HG03575 (cell line): ENCODE data around the gene ATF1.
"Not testable (repeated sequence)": the region's sequence is repeated elsewhere in the genome, so short reads cannot be mapped to it uniquely, and the experiment has no call there.

Source experiments
- ATAC-seq: cut with Tn5 transposase; IDR thresholded peaks from one replicate; pipeline ENCODE4 v1.9.1; 2021; ENCODE audit not compliant: unreplicated experiment, insufficient number of reproducible peaks, low FRiP score; ENCODE audit errors: extremely low read depth

ATF1 gene

DNA sequence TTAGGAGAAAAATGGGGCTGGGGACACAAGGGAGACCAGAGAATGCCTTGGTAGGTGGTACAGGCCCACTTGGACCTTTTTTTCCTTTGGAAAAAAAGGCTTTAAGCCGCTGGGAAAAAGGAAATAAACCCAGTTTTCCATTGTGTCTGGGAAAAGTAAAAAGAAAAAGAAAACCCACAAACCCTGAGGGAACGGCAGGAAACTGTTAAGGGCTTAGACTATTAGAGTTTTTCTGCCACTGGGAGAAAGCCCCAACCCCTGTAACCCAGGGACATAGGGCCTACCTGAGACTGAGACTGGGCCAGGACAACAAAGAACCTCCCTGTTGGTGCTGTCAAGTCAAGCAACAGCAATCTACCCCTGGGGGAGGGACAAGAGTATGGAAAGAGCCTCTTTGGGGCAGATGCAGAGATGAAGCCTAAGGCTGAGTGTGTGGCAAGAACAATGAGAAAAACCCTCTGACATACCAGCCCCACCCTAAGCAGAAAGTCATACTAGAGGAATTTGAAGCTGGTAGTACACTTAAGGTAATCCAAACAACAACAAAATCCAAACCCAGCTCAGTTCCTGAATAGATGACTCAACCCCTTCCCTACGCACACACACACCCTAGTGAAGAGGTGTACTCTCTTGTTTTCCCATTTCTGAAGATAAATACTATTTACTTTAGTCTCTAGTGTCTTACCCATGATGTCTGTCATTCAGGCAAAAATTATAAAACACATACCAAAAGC lies 22.8 kb downstream of the ATF1 start:
- ATAC-seq, result no peak

DNA sequence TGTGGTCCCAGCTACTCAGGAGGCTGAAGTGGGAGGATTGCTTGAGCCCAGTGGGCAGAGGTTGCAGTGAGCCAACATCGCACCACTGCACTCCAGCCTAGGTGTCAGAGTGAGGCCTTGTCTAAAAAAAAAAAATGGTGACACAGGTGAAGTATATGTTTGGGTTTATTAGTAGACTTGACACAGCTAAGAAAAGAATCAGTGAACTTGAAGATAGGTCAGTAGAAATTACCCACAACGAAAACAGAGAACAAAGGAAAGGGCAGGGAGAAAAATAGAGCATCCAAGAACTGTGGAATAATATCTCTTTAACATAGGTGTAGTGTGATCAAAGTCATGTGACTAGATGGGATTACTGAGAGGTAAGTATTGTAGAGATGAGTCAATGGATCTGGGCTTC lies 23.7 kb downstream of the ATF1 start:
- ATAC-seq, result no peak

DNA sequence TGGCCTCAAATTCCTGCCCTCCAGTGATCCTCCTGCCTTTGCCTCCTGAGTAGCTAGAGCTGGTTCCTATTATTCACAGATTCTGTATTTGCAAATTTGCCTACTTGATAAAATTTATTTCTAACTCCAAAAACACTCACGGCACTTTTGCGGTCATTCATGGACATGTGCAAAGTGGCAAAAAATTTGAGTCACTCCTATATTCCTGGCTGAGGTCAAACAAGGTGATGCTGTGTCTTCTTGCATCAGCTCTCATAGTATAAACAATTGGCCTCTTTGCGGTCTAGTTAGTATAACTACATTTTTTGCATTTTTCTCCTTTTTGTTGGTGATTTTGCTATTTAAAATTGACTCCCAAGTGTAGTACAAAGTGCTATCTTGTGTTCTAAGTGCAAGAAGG lies 24.7 kb downstream of the ATF1 start:
- no peak for ATAC-seq

DNA sequence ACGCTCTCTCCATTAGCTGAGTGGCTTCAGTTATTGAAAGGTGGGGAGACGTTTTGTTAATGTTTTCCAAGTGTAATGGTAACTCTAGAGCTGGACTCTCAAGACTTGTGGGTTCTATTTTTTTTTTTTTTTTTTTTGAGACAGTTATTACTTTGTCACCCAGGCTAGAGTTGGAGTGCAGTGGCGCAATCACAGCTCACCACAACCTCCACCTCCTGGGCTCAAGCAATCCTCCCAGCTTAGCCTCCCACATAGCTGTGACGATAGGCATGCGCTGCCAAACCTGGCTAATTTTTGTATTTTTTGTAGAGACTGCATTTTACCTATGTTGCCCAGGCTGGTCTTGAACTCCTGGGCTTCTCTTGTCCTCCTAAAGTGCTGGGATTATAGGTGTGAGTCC lies 26.2 kb downstream of the ATF1 start:
- no peak for ATAC-seq

DNA sequence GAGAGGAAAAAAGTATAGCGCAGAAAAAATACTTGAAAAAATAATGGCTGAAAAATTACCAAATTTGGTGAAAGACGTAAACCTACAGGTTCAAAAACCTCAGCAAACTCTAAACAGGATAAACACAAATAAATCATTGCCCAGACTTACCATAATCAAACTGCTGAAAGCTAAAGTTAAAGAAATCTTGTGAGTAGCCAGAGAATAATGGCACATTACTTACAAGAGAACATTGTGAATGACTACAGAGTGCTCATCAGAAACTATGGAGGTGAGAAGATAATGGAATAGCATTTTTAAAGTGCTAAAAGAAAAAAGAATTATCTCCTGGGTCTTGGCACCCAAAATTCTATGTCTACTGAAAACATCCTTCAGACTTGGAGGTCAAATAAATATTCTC lies 36.0 kb downstream of the ATF1 start:
- ATAC-seq, result no peak

DNA sequence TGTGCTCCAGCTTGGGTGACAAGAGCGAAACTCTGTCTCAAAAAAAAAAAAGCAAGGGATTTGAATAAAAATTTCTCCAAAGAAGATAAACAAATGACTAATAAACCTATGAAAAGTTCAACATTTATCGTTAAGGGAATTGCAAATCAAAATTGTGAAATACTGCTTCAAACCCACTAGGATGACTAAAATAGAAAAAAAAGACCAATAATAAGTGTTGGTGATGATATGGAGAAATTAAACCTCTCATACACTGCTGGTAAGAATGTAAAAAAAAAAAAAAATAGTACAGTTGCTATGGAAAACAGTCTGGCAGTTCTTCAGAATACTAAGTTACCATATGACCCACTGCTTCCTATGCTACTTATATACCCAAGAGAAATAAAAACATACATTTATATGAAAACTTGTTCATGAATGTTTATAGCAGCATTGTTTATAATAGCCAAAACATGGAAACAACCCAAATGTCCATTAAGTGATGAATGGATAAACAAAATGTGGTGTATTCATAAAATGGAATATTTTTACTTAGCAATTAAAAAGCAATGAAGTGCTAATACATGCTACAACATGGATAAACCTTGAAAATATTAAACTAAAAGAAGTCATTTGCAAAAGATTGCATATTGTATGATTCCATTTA lies 39.5 kb downstream of the ATF1 start:
- ATAC-seq, result no peak

DNA sequence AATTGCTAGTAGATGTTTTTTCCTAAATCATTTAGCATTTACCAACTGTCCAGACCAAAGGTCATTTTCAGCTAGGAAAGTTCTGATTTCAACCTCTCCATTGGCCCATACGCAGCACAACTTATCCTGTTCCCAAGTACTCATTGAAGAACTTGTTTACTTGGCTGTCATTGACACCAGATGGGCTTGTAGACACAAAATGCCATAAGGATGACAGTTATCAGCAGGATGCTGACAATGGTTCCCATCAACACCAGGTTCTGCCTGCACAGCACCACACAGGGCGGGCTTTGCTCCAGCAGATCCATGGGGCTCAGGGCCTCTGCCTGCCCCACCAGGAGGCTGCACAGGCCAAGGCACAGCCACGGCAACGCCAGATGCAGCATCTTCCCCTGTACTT lies 42.3 kb downstream of the ATF1 start:
- ATAC-seq, result no peak

DNA sequence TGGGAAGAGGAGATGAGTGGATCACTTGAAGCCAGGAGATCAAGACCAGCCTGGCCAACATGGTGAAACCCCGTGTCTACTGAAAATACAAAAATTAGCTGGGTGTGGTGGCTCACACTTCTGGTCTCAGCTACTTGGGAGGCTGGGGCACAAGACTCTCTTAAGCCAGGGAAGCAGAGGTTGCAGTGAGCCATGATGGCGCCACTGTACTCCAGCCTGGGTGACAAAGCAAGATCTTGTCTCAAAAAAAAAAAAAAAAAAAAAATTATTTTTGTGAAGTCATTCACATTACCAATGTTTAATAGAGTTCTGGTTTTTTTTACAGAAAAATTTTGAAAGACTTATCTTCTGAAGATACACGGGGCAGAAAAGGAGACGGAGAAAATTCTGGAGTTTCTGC lies 45.2 kb downstream of the ATF1 start:
- ATAC-seq, result not testable (repeated sequence)

DNA sequence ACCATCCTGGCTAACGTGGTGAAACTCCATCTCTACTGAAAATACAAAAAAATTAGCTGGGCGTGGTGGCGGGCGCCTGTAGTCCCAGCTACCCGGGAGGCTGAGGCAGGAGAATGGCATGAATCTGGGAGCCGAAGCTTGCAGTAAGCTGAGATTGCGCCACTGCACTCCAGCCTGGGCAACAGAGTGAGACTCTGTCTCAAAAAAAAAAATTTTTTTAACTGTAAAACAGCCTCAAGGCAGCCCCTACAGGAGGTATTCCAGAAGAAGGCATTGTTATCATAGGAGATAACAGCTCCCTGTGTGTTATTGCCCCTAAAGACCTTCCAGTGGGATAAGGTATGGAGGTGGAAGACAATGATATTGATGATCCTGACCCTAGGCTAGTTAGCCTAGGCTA lies 51.0 kb downstream of the ATF1 start:
- ATAC-seq, result not testable (repeated sequence)

DNA sequence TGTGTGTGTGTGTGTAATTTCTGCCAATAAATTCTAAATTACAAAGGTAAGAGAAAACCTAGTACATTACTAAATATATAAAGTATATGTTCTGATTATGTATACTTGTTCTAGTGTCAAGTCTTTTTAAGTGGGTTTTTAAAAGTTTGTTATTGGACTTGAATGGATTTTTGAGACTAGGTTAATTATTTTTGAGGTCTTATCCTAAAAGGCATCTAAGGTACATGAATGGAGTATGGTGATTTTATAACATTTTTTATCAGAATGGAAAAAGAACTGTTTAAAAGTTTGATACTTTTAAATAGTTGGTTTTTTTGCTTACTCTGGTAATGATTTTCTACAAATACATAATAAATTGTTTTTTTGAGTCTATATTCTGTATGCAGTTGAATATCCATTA lies 56.3 kb downstream of the ATF1 start:
- no peak for ATAC-seq

DNA sequence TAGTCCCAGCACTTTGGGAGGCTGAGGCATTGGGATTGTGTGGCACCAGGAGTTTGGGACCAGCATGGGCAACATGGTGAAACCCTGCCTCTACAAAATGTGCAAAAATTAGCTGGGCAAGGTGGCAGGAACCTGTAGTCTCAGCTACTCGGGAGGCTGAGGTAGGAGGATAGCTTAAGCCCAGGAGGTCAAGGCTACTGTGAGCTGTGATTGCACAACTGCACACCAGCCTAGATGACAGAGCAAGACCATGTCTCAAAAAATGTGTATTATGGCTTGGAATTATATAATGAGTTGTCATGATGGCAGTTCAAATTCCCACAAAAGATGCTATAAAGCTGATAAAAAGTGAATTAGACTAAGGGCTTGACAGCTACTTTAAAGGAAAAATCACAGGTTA lies 58.2 kb downstream of the ATF1 start:
- ATAC-seq, result no peak

DNA sequence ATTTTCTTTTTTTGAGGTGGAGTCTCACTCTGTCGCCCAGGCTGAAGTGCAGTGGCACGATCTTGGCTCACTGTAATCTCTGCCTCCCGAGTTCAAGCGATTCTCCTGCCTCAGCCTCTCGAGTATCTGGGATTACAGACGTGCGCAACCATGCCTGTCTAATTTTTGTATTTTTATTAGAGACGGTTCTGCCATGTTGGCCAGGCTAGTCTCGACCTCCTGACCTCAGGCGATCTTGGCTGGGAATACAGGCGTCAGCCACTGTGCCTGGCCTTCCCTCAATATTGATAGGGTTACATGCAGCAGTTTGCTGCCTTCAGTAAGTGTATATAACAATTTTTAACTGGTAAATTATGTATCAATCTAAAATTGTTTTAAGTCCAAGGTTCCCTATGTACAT lies 59.8 kb downstream of the ATF1 start:
- ATAC-seq, result not testable (repeated sequence)

DNA sequence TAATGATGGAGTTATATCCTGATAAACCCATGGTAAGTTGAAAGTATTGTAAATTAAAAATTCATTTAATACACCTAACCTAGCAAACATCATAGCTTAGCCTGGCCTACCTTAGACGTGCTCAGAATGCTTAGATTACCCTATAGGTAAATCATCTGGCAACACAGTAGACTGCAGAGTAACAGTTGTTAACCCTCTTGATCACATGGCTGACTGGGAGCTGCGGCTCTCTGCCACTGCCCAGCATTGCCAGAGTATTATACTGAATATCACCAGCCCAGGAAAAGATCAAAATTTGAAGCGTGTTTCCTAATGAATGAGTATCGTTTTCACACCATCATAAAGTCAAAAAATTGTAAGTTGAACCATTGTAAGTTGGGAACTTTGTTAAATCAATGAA lies 61.0 kb downstream of the ATF1 start:
- ATAC-seq, result no peak

DNA sequence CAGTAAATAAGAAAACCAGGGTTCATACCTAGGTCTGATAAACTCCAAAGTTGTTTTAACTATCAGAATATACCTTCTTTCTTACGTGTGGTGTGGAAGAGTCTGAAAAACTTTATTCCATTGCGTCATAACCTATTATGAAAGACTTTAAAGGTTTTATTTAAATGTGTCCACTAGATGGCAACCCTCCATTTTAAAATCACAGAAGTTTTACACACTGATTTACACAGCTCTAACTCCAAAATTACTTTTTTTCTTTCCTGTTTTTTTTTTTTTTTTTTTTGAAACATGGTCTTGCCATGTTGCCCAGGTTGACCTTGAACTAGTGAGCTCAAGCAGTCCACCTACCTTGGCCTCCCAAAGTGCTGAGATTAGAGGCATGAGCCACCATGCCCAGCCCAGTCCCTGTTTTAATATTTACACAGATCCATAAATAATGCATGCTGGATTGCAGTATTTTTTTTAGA lies 61.5 kb downstream of the ATF1 start:
- ATAC-seq, result no peak

DNA sequence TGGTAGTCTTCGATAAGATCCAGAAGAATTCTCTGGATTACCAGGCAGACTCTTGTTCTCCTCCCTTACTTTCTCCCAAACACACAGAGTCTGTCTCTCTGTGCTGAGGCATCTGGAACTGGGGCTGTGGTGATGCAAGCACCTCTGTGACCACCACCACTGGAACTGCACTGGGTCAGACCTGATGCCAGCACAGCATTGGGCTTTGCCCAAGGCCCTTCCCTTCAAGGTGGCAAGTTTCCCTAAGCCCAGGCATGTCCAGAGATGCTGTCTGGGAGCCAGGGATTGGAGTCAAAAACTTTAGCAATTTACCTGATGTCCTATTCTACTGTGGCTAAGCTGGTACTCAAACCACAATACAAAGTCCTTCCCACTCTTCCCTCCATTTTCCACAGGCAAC lies 64.2 kb downstream of the ATF1 start:
- ATAC-seq, result no peak

DNA sequence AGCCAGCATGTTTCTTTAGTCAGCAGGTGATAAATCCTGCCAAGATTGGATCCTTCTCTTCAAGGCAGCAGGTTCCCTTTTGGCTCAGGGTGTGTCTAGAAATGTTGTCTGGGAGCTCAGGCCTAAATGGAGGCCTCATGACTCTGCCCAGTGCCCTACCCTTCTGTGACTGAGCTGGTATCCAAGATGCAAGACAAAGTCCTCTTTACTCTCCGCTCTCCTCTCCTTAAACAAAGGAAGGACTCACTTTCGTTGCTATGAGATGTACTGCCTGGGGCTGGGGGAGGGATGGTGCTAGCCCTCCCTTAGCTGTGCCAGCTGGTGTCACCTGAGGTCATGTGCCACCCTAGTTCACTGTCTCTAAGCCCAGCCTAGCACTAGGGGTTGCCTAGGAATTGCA lies 65.0 kb downstream of the ATF1 start:
- ATAC-seq, result no peak

DNA sequence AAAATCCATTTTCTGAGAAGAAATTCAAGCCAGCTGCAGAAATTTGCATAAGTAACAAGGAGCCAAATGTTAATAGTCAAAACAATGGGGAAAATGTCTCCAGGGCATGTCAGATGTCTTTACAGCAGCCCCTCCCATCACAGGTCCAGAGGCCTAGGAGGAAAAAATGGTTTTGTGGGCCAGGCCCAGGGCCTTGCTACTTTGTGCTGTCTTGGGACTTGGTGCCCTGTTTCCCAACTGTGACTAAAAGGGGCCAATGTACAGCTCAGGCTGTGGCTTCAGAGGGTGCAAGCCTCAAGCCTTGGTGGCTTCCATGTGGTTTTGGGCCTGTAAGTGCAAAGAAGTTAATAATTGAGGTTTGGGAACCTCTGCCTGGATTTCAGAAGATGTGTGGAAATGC lies 69.9 kb downstream of the ATF1 start:
- ATAC-seq, result not testable (repeated sequence)

DNA sequence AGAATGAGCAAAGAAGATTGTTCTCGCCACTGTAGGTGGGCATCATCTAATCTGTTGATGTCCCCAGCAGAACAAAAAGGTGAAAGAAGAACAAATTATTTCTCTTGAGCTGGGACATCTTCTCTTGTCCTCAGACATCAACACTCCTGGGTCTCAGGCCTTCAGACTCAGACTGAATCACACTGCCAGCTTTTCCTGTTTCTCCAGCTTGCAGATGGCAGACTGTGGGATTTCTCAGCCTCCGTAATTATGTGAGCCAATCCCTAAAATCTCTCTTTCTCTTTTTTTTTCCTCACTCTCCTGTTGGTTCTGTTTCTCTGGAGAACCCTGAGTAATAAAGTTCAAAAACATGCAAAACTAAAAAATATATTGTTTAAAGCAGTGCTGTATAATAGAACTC lies 75.1 kb downstream of the ATF1 start:
- ATAC-seq, result no peak

DNA sequence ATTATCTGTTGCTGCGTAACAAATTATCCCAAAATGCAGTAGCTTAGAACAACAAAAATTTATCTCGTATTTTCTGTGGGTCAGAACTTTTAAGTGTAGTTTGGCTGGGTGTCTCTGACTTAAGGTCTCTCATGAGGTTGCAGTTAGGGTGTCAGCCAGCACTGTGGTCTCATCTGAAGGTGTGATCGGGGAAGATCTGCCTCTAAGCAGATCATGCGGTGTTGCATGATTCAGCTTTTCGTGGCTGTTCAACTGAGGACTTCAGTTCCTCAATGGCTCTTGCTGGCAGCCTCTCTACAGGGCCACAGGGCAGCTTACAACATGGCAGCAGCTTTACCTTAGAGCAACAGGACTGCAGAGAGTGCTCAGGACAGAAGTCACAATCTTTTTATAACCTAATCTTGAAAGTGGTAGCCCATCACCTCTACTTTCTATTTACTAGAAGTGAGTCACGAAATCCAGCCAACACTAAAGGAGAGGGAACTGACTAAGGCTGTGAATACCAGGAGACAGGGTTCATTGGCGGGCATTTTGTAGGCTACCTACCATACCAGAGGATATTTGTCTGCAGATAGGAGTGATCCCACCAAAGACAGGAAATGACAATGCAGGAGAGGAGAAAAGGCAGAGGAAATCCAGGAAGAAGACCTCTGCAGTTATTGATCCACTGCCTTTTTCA lies 77.0 kb downstream of the ATF1 start:
- no peak for ATAC-seq
